ENCODE measurements around the gene TMED1. TPM values are rescaled to one million over a fixed set of nuclear protein-coding genes. Genes with fewer than 3 reads are reported as not detected.

The TMED1 gene, protein sequence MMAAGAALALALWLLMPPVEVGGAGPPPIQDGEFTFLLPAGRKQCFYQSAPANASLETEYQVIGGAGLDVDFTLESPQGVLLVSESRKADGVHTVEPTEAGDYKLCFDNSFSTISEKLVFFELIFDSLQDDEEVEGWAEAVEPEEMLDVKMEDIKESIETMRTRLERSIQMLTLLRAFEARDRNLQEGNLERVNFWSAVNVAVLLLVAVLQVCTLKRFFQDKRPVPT
- total RNA-seq, result 10 to 100 TPM; 14.5 to 34.6 TPM

DNA sequence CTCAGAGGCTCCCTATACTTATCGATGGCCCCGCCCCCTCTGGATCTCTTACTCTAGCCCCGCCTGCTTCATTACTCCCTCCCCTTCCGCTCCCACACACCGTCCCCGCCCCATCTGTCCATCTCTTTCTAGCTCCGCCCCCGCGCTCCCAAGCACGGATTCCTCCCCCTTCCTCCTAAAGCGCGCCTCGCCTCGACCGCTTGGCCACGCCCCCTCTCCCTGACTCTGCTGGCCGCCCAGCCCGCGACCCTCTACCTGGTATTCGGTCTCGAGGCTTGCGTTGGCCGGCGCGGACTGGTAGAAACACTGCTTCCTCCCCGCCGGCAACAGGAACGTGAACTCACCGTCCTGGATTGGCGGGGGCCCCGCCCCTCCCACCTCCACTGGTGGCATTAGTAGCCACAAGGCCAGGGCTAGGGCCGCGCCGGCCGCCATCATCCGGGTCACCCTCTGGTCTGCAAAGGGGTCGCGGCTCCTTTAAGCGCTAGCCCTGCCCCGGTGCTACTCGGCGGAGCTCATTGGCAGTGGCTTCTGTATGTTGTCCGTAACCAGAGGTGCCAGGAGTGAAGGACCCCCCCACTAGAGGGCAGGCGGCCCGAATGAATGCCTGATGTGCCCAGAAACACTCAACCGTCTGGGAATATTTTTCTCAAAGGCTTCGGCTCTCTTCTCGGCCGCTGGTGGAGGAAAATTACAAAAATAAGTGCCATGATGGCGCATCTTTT is at the start of gene TMED1:
TSS of gene TMED1 (minus strand) at position 459 of the 725 bp plus-strand sequence. CDS start at position 438, 21 bp downstream.
- Histone ChIP-seq H3K4me3 (peak within 1 kb of the TSS in 1 of 2 donors; percentile 25), H3K9me3 (peaks cover 0 to 7% (median 0%) of the 10 kb centered on the region in 3 donors), H3K27ac (peak within 1 kb of the TSS; percentile 95 to 99 (median 99)), H3K4me1 (peaks cover 35% of the 10 kb centered on the region), H3K36me3 (replicated peaks in 1 of 2; ENCODE audit: insufficient read depth in 1 of 2, low read depth in 2 of 2) (peaks cover 0 to 5% of the 10 kb centered on the region in 2 donors), H3K27me3 (no peaks in the 10 kb centered on the region)
- ATAC-seq (peak; percentile 89), DNase-seq (peak; percentile 100)
- intact Hi-C loops (cut with DNase I), result no loop called here
- WGBS, 2 donors, result 0% methylated on average over 39 to 50 of the region's 50 CpGs
- TF ChIP-seq POLR2A (IDR thresholded peaks at IDR 0.05) (peak; percentile 42 to 79 (median 73)), CTCF (IDR thresholded peaks at IDR 0.05) (peak in 4 of 7 experiments; percentile 49 to 59 (median 55))

DNA sequence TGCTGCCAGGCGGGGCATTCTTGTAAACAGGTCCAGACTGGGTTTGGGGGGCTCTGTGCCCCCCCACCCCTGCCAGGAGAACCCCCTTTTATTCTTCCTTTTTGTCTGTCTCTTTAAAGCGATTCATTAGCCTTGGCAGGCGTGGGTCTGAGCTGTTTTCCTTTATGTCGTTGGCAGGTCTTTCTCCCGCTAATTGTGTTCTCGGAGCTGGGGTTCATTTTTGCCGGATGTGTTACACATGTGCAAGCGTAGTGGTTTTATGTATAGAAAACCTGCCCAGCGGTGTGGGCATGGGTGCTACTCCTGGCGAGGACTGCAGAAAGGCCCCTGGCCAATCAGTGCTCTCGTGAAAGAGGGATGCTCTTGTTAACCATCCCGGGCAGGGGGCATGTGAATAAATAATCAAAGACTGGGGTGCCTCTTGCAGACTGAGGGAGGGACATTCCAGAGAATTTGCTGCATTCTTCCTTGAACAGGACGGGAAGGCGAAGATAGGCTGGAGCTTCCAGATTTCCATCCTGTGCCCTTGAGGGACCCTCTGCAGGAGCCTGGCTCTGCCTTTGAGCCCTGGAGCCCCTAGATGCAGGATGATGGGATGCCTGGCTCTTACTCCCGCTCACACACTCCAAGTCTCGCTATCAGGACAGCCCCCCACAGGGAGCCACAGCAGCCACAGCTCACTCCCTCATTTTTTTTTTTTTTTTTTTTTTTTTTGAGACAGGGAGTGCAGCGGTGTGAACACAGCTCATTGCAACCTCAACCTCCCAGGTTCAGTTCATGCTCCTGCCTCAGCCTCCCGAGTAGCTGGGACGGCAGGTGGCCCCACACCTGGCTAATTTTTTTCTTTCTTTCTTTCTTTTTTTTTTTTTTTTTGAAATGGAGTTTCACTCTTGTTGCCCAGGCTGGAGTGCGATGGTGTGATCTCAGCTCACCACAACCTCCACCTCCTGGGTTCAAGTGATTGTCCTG is 49.5 kb upstream of the TMED1 start:
- H3K27ac ChIP-seq, result no peak overlapping the region
- intact Hi-C loops (cut with DNase I), result no loop called here
- no peak for ATAC-seq

GRCh38 chr19:10884274-10884673 is 48.3 kb upstream of the TMED1 start:
- DNase-seq (peak in 1 of 4 donors; percentile 28), ATAC-seq (no peak)
- Histone ChIP-seq H3K27ac (no peak overlapping the region), H3K4me3 (no peak overlapping the region), H3K9me3 (no peaks in the 10 kb centered on the region), H3K27me3 (no peaks in the 10 kb centered on the region), H3K4me1 (no peaks in the 10 kb centered on the region), H3K36me3 (replicated peaks in 1 of 2; ENCODE audit: insufficient read depth in 1 of 2, low read depth in 2 of 2) (no peaks in the 10 kb centered on the region)
- intact Hi-C loops (cut with DNase I), result no loop called here
- TF ChIP-seq POLR2A (IDR thresholded peaks at IDR 0.05) (no peak), CTCF (IDR thresholded peaks at IDR 0.05) (no peak)
- WGBS, 2 donors, result 81 to 95% methylated on average over 2 of the region's 2 CpGs

More for the DNA sequence above, 49.5 kb upstream of the TMED1 start:
- Histone ChIP-seq H3K4me3 (no peak overlapping the region), H3K4me1 (no peaks in the 10 kb centered on the region), H3K9me3 (no peaks in the 10 kb centered on the region), H3K27me3 (no peaks in the 10 kb centered on the region), H3K36me3 (replicated peaks in 1 of 2; ENCODE audit: insufficient read depth in 1 of 2, low read depth in 2 of 2) (no peaks in the 10 kb centered on the region)
- TF ChIP-seq POLR2A (IDR thresholded peaks at IDR 0.05) (no peak), CTCF (IDR thresholded peaks at IDR 0.05) (no peak)
- DNase-seq, result no peak
- WGBS, 2 donors, result 83 to 87% methylated on average over 18 to 20 of the region's 20 CpGs

DNA sequence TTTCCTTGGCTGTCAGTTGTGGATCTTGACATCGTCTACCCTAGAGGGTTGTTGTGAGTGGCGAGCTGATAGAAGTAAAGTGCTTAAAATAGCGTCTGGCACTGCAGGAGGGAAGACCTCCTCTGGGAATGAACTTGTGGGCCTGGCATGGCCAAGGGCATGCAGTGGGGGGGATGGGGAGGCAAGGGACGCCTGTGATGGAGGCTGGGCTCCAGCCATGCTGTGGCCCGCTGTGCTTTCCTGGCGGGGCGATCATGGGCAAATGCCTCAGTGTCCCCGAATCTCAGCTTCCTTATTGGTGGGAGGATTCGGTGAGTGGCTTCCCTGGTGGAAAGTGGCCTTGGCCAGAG is 46.1 kb upstream of the TMED1 start:
- Histone ChIP-seq H3K9me3 (no peaks in the 10 kb centered on the region), H3K36me3 (replicated peaks in 1 of 2; ENCODE audit: insufficient read depth in 1 of 2, low read depth in 2 of 2) (no peaks in the 10 kb centered on the region), H3K4me3 (no peak overlapping the region), H3K27ac (no peak overlapping the region), H3K4me1 (peaks cover 5% of the 10 kb centered on the region), H3K27me3 (no peaks in the 10 kb centered on the region)
- WGBS, 2 donors, result 87 to 88% methylated on average over 9 of the region's 9 CpGs
- no peak for TF ChIP-seq POLR2A (IDR thresholded peaks at IDR 0.05)
- TF ChIP-seq CTCF (IDR thresholded peaks at IDR 0.05), result no peak
- no peak for DNase-seq
- intact Hi-C loops (cut with DNase I), result no loop called here
- no peak for ATAC-seq
